C4-2B (cell line): ENCODE data around the gene MLXIPL.

Experiments
- CTCF ChIP-seq: fragments of 450-650 bp; conservative IDR thresholded peaks from 2 replicates; pipeline ENCODE4 v1.5.1; 2017; ENCODE audit warnings: mild to moderate bottlenecking
- ZFX ChIP-seq: fragments of 450-650 bp; IDR thresholded peaks from 2 replicates; pipeline ENCODE4 v1.6.1; 2017

- TF ChIP-seq CTCF = no peak
- TF ChIP-seq ZFX = no peak
Observed at GRCh38 chr7:73647725-73648592, 23.6 kb upstream of the MLXIPL start.
